ENCODE results near the gene RPUSD2. TPM values are rescaled to one million over a fixed set of nuclear protein-coding genes. Genes with fewer than 3 reads are reported as not detected.
"Not testable (repeated sequence)": the region's sequence is repeated elsewhere in the genome, so short reads cannot be mapped to it uniquely, and the experiment has no call there.

RPUSD2 gene
- polyA plus RNA-seq, 6 donors from 2014 or later, result 18.0 to 29.3 (median 25.6) TPM

- ATAC-seq (ENCODE audit: low read depth in 2 of 2) (no peak), DNase-seq (no peak)
- Mint-ChIP-seq H3K4me3 (no peak overlapping the region), H3K27ac (no peak overlapping the region), H3K4me1 (peaks cover 0 to 7% (median 2%) of the 10 kb centered on the region in 3 donors), H3K36me3 (peaks cover 8 to 9% of the 10 kb centered on the region in 2 donors), H3K9me3 (no peaks in the 10 kb centered on the region), H3K27me3 (no peaks in the 10 kb centered on the region)
Measured at GRCh38 chr15:40578892-40579291, 9.8 kb downstream of the RPUSD2 start.

- not testable (repeated sequence) for ATAC-seq (ENCODE audit: low read depth in 2 of 2); H3K27ac Mint-ChIP-seq; H3K4me1 Mint-ChIP-seq; DNase-seq; H3K9me3 Mint-ChIP-seq; H3K36me3 Mint-ChIP-seq; H3K27me3 Mint-ChIP-seq; H3K4me3 Mint-ChIP-seq
Measured at GRCh38 chr15:40581796-40582195, 12.7 kb downstream of the RPUSD2 start.

- DNase-seq (no peak), ATAC-seq (ENCODE audit: low read depth in 2 of 2) (peak in 1 of 2 donors; percentile 30)
- H3K4me1 Mint-ChIP-seq, result no peaks in the 10 kb centered on the region
- no peaks in the 10 kb centered on the region for H3K36me3 Mint-ChIP-seq
- H3K9me3 Mint-ChIP-seq, result no peaks in the 10 kb centered on the region
- no peak overlapping the region for H3K27ac Mint-ChIP-seq
- no peaks in the 10 kb centered on the region for H3K27me3 Mint-ChIP-seq
- H3K4me3 Mint-ChIP-seq, result peak overlapping the region in 4 of 8 donors; percentile 11 to 62 (median 26)
Measured at GRCh38 chr15:40582726-40583246, 13.7 kb downstream of the RPUSD2 start.

DNA sequence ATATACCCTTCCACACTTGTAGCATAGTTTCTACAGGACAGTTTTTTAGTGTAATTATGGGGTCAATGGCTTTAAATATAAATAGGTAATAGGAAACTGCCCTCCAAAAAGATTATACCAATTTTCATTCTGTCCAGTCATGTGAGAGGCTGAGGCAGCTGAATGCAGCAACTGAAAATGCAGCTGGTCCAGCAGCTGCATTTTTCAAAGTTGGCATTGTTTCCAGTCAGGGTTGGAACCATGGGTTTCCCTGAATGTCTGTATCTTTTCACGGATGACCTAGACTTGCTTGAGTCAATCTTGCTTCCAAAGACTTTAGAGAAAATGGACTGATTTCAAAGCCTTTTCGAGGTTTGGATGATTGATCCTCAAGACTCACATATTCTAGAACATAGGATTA is 15.1 kb downstream of the RPUSD2 start:
- ATAC-seq (ENCODE audit: low read depth in 2 of 2) (no peak), DNase-seq (no peak)
- H3K27ac Mint-ChIP-seq, result no peak overlapping the region
- no peaks in the 10 kb centered on the region for H3K9me3 Mint-ChIP-seq
- H3K27me3 Mint-ChIP-seq, result no peaks in the 10 kb centered on the region
- no peaks in the 10 kb centered on the region for H3K4me1 Mint-ChIP-seq
- no peak overlapping the region for H3K4me3 Mint-ChIP-seq
- H3K36me3 Mint-ChIP-seq, result no peaks in the 10 kb centered on the region

GRCh38 chr15:40590667-40591050 is 21.6 kb downstream of the RPUSD2 start:
- H3K4me1 Mint-ChIP-seq, result peaks cover 13 to 33% (median 14%) of the 10 kb centered on the region in 3 donors
- ATAC-seq (ENCODE audit: low read depth in 2 of 2) (no peak), DNase-seq (no peak)
- no peaks in the 10 kb centered on the region for H3K9me3 Mint-ChIP-seq
- peak overlapping the region in 4 of 6 donors; percentile 12 to 85 (median 65) for H3K27ac Mint-ChIP-seq
- H3K27me3 Mint-ChIP-seq, result no peaks in the 10 kb centered on the region
- no peaks in the 10 kb centered on the region for H3K36me3 Mint-ChIP-seq
- H3K4me3 Mint-ChIP-seq, result peak overlapping the region in 7 of 8 donors; percentile 9 to 88 (median 81)

DNA sequence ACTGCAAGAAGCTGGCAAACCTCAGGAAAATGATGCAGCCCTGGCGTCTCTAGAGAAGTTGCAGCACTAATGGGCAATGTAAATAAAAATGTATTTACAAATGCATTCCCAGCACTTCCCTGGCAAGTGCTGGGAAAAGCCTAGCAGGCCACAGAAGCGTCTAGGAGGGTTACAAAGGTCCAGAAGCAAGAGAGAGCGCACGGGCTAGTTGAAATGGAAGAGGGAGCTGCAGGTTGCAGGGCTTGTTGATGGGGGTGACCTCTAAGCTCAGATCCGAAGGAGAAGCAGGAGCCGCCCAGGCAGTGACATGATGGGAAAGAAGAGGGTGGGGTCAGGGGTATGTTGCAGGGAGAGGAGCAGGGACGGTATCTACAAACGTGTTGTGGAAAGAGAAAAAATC is 22.3 kb downstream of the RPUSD2 start:
- DNase-seq (no peak), ATAC-seq (ENCODE audit: low read depth in 2 of 2) (no peak)
- Mint-ChIP-seq H3K27me3 (no peaks in the 10 kb centered on the region), H3K4me1 (peaks cover 13 to 33% (median 14%) of the 10 kb centered on the region in 3 donors), H3K9me3 (no peaks in the 10 kb centered on the region), H3K36me3 (no peaks in the 10 kb centered on the region), H3K4me3 (peak overlapping the region in 4 of 8 donors; percentile 12 to 63 (median 55)), H3K27ac (peak overlapping the region in 2 of 6 donors; percentile 66 to 69)

- ATAC-seq (ENCODE audit: low read depth in 2 of 2) (no peak), DNase-seq (no peak)
- peak overlapping the region in 5 of 6 donors; percentile 15 to 100 (median 99) for H3K27ac Mint-ChIP-seq
- peak overlapping the region in 7 of 8 donors; percentile 35 to 99 (median 95) for H3K4me3 Mint-ChIP-seq
- H3K9me3 Mint-ChIP-seq, result no peaks in the 10 kb centered on the region
- peaks cover 13 to 33% (median 14%) of the 10 kb centered on the region in 3 donors for H3K4me1 Mint-ChIP-seq
- H3K36me3 Mint-ChIP-seq, result no peaks in the 10 kb centered on the region
- H3K27me3 Mint-ChIP-seq, result no peaks in the 10 kb centered on the region
Measured at GRCh38 chr15:40593165-40593564, 24.1 kb downstream of the RPUSD2 start.

GRCh38 chr15:40593588-40594428 is 24.7 kb downstream of the RPUSD2 start, which contains the start of gene KNL1:
Gene KNL1 (plus strand): TSS chr15:40594249. CDS start chr15:40602932, 8,683 bp downstream.
- peak; percentile 82 for ATAC-seq (ENCODE audit: low read depth in 2 of 2)
- Mint-ChIP-seq H3K27ac (peak within 1 kb of the TSS; percentile 98 to 100 (median 99)), H3K4me1 (peaks cover 13 to 33% (median 14%) of the 10 kb centered on the region in 3 donors)

GRCh38 chr15:40594429-40594836 is 25.3 kb downstream of the RPUSD2 start:
- Mint-ChIP-seq H3K4me3 (peak overlapping the region; percentile 83 to 99 (median 96)), H3K4me1 (peaks cover 12 to 31% (median 14%) of the 10 kb centered on the region in 3 donors), H3K27me3 (no peaks in the 10 kb centered on the region), H3K36me3 (no peaks in the 10 kb centered on the region), H3K27ac (peak overlapping the region; percentile 51 to 100 (median 99)), H3K9me3 (no peaks in the 10 kb centered on the region)
- ATAC-seq (ENCODE audit: low read depth in 2 of 2) (peak; percentile 44 to 51), DNase-seq (no peak)

More at GRCh38 chr15:40593588-40594428, 24.7 kb downstream of the RPUSD2 start, which contains the start of gene KNL1:
- no peaks in the 10 kb centered on the region for H3K9me3 Mint-ChIP-seq
- no peaks in the 10 kb centered on the region for H3K27me3 Mint-ChIP-seq
- H3K4me3 Mint-ChIP-seq, result peak within 1 kb of the TSS; percentile 83 to 99 (median 96)
- no peaks in the 10 kb centered on the region for H3K36me3 Mint-ChIP-seq
- peak; percentile 91 for DNase-seq

GRCh38 chr15:40595219-40595618 is 26.1 kb downstream of the RPUSD2 start:
- ATAC-seq (ENCODE audit: low read depth in 2 of 2), result no peak
- Mint-ChIP-seq H3K4me3 (peak overlapping the region; percentile 83 to 99 (median 96)), H3K4me1 (peaks cover 4 to 23% (median 9%) of the 10 kb centered on the region in 3 donors), H3K27ac (peak overlapping the region in 5 of 6 donors; percentile 5 to 99 (median 27)), H3K9me3 (no peaks in the 10 kb centered on the region), H3K36me3 (no peaks in the 10 kb centered on the region), H3K27me3 (no peaks in the 10 kb centered on the region)
- no peak for DNase-seq

DNA sequence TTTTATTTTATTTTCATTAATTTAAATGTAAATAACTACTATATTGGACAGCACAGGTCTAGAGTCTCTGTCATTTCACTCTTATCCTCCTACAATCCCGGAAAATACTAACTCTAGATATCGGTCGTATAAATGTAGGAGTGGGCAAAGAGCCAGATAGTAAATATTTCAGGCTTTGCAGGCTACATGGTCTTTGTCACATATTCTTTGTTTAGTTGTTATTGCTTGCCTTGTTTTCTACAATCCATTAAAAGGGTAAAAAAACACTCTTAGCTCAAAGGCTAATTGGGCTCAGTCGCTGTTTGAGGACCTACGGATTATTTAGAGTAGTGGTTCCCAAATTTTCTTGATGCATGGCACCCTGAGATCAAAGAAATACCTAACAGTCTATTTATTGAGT is 26.7 kb downstream of the RPUSD2 start:
- Mint-ChIP-seq H3K4me1 (peaks cover 0 to 17% (median 4%) of the 10 kb centered on the region in 3 donors), H3K4me3 (peak overlapping the region in 1 of 8 donors; percentile 96), H3K27ac (no peak overlapping the region), H3K9me3 (no peaks in the 10 kb centered on the region), H3K27me3 (no peaks in the 10 kb centered on the region), H3K36me3 (no peaks in the 10 kb centered on the region)
- no peak for ATAC-seq (ENCODE audit: low read depth in 2 of 2)
- DNase-seq, result no peak

- ATAC-seq (ENCODE audit: low read depth in 2 of 2) (no peak), DNase-seq (no peak)
- peaks cover 0 to 17% (median 4%) of the 10 kb centered on the region in 3 donors for H3K4me1 Mint-ChIP-seq
- H3K9me3 Mint-ChIP-seq, result no peaks in the 10 kb centered on the region
- peak overlapping the region in 1 of 8 donors; percentile 27 for H3K4me3 Mint-ChIP-seq
- H3K36me3 Mint-ChIP-seq, result no peaks in the 10 kb centered on the region
- H3K27me3 Mint-ChIP-seq, result no peaks in the 10 kb centered on the region
- no peak overlapping the region for H3K27ac Mint-ChIP-seq
Measured at GRCh38 chr15:40597024-40597423, 27.9 kb downstream of the RPUSD2 start.

- H3K4me1 Mint-ChIP-seq, result peaks cover 0 to 13% (median 4%) of the 10 kb centered on the region in 3 donors
- H3K4me3 Mint-ChIP-seq, result no peak overlapping the region
- no peaks in the 10 kb centered on the region for H3K9me3 Mint-ChIP-seq
- ATAC-seq (ENCODE audit: low read depth in 2 of 2), result no peak
- no peak overlapping the region for H3K27ac Mint-ChIP-seq
- no peaks in the 10 kb centered on the region for H3K36me3 Mint-ChIP-seq
- no peak for DNase-seq
- H3K27me3 Mint-ChIP-seq, result no peaks in the 10 kb centered on the region
Measured at GRCh38 chr15:40598126-40598525, 29.0 kb downstream of the RPUSD2 start.

DNA sequence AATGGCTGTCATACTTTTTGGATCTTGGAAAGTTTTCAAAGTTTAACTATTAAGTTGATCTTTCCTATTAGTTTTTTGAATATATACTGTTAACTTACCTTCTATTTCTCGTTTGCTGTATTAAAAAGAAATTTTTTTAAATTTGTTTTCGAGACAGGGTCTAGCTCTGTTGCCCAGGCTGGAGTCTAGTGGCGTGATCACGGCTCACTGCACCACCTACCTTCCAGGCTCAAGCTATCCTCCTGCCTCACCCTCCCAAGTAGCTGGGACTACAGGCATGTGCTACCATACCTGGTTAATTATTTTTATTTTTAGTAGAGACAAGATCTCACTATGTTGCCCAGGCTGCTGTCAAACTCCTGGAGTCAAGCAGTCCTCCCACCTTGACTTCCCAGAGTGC is 29.6 kb downstream of the RPUSD2 start:
- ATAC-seq (ENCODE audit: low read depth in 2 of 2), result no peak

More for the DNA sequence above, 29.6 kb downstream of the RPUSD2 start:
- H3K4me1 Mint-ChIP-seq, result peaks cover 0 to 11% (median 4%) of the 10 kb centered on the region in 3 donors
- no peak overlapping the region for H3K4me3 Mint-ChIP-seq
- no peaks in the 10 kb centered on the region for H3K36me3 Mint-ChIP-seq
- H3K9me3 Mint-ChIP-seq, result no peaks in the 10 kb centered on the region
- no peaks in the 10 kb centered on the region for H3K27me3 Mint-ChIP-seq
- no peak overlapping the region for H3K27ac Mint-ChIP-seq
- no peak for DNase-seq

Measured in naive B cell (primary cell).